ENCODE data around the gene RGS19. TPM values are rescaled to one million over a fixed set of nuclear protein-coding genes. Genes with fewer than 3 reads are reported as not detected.

The RGS19 gene
- total RNA-seq, 1 donor from 2014 or later, result 4.6 TPM

DNA sequence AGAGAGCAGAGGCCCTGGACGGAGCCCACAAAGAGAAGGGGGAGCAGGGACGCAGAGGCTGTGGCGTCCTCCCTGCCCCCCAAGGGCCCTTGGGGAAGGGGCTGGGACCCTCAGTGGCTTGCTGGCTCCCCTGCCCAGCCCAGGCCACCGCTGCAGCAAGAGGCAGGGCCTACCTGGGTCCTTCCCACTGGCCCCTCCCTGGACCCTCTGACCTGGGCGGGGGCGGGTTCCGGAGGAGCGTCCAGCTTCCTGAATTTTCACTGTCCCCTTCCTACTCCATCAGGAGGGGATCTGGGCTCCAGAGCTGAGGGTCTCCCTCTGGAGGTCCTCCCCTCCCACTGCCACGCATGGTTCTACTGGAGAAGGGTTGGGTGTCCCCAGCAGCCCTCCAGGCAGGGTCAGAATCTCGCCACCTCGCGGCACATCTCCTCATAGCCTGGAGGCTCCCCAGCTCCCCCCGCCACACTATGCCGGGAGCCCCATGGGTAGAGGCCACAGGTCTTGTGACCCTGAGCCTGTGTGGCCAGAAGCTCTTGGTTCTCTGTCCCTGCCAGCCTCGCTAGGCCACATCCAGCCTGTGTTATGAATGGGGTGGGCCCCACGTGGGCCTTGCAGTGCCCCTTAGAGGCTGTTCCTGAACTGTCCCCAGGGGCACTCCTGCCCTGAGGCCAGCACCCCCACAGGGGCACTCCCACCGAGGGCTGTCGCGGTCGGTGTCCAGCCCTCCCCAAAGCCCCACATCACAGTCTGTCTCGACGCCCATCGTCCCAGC is 28.9 kb downstream of the RGS19 start:
- no peak for DNase-seq (ENCODE audit: low spot score)
- ATAC-seq, result no peak

DNA sequence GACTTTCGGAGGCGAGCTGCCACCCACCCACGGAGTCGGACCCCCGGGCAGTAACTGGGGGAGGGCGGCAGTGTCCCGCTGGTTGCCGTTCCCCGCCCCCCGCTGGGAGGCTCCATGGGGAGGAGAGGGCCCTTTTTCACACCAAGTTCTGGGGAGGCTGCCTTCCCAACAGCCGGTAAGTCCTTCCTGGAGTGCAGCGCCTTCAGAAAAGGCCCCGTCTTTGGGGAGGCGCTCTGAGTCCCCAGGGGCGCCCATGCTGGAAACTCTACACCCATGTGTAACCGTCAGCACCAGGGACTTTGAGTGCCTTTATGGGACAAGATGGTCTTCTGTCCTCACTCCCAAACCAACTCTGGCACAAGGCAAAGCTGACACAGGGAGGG is 29.4 kb downstream of the RGS19 start:
- ATAC-seq, result no peak
- DNase-seq (ENCODE audit: low spot score), result no peak

DNA sequence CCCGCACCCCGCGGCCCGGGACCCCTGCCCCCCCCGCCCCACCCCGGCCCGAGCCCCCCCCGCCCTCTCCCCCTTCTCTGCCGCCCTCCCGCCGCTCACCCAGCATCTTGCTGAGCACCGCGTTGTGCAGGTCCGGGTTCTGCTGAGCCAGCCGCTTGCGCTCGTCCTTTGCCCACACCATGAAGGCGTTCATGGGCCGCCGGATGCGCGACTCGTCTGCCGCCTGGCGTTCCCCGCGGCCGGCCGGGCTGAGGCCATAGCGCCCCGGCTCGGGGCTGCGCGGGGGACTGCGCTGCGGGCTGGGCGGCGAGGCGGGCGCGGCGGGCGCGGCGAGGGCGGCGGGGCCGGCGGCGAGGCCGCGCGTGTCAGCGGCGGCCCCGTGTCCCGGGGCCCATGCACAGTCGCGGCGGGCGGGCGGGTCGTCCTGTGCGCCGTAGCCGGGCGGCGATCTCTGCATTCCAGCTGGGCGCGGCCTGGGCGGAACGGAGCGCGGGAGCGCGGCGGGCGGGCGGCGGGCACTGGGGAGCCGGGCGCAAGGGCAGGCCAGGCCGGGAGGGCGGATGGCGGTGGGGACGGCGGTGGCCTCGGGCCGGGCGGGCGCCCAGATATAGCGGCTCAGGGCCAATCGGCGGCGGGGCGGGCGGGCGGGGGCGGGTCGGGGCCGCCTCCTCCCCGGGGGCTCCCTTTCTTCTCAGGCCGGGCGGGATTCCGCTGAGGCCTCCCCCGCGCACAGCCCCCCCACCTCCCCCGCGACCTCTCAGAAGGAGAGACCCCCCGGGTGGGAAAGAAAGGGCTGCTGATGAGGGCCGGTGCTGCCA is 30.0 kb downstream of the RGS19 start, which contains the start of gene SOX18:
Gene SOX18, minus strand, starts transcription at position 580 of the 818 bp plus-strand sequence. Its CDS starts 123 bp downstream, at position 457.
- ATAC-seq, result peak; percentile 22
- no peak for DNase-seq (ENCODE audit: low spot score)

DNA sequence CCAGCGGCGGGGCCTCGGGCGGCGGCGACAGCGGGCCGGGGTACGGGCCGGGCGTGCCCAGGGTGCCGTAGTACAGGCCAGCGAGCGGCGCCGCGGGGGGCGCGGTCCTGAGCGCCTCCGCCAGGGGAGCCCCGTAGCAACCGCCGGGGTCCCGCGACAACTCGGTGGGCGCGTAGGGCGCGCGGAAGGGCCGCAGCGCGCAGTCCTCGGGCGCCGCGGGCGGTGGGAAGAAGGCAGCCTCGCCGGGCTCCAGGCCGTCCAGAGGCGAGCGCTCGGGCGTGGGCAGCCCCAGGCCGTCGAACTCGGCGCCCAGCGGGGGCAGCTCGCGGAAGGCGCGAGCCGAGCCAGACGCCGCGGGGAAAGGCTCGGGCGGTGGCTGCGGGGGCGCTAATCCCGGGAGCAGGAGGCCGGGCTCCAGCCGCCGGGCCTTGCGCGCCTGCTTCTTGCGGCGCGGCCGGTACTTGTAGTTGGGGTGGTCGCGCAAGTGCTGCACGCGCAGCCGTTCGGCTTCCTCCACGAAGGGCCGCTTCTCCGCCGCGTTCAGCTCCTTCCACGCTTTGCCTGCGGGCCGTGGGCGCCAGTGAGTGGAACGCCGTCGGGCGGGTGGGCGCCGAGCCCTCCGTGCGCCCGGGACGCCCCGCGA is 30.8 kb downstream of the RGS19 start:
- no peak for DNase-seq (ENCODE audit: low spot score)
- ATAC-seq, result no peak

DNA sequence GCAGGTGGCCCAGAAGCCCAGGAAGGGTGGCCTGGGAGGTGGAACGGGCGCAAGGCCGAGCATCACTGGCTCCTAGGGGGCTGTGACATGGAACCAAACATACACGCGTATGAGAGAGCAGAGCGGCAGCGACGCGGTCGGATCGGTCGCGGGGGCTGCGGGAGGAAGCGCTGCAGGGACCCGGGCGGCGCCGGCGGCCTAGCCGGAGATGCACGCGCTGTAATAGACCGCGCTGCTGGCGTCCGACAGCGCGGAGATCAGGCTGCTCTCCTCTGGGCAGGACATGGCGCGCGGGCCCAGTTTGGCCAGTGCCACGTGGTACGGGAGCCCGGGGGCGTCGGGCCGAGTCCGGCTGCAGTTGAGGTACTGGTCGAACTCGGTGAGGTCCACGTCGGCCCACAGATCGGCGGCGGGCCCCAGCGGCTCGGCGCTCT is 31.3 kb downstream of the RGS19 start:
- ATAC-seq, result no peak

DNA sequence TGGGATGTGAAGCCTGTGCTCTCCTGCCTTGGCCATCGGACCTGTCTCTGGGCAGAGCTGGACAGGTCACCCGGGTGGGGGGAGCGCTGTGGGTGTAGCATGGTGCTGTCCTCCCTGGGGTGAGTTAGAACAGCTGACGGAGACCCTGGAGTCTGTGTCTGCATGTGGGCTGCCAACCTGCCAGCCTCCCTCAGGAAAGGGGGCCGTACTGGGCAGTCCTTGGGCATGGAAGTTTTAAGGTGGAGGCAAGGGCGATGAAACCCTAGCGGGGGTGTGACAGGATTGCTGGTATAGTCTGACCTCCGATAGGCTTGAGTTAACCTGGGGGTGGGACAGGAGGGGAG is 32.3 kb downstream of the RGS19 start:
- ATAC-seq, result no peak
- no peak for DNase-seq (ENCODE audit: low spot score)

More for the DNA sequence above, 31.3 kb downstream of the RGS19 start:
- no peak for DNase-seq (ENCODE audit: low spot score)

DNA sequence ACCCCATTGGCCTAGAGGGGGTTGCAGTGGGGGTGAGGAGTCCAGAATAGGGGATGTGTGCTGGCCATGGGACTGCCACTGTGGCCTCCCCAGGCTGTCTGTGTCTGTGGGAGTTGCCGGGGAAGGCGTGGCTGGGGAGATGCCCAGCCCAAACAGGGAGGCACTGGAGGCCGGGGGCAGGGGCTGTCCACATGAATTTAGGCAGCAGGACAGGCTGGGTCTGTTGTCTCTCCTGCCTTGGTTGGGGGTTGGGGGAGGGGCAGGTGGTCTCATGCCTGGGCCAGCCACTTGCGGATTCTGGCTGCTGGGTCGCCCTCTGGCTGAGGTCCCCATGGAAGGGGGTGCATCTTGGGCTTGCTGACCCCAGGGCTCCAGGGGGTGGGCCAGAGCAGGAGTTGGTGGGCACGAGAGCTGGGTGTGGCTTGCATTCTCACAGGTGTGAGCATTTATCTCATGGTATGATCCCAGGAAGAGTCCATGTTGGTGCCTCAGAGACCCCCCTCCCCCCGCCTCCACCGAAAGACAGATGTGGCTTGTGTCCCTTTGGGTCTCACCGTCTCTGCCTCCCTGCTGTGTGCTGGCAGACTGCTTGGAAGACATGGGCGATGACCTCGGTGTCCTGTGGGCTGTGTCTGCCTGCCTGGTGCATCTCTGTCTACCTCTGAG is 33.8 kb downstream of the RGS19 start:
- no peak for DNase-seq (ENCODE audit: low spot score)
- ATAC-seq, result no peak

DNA sequence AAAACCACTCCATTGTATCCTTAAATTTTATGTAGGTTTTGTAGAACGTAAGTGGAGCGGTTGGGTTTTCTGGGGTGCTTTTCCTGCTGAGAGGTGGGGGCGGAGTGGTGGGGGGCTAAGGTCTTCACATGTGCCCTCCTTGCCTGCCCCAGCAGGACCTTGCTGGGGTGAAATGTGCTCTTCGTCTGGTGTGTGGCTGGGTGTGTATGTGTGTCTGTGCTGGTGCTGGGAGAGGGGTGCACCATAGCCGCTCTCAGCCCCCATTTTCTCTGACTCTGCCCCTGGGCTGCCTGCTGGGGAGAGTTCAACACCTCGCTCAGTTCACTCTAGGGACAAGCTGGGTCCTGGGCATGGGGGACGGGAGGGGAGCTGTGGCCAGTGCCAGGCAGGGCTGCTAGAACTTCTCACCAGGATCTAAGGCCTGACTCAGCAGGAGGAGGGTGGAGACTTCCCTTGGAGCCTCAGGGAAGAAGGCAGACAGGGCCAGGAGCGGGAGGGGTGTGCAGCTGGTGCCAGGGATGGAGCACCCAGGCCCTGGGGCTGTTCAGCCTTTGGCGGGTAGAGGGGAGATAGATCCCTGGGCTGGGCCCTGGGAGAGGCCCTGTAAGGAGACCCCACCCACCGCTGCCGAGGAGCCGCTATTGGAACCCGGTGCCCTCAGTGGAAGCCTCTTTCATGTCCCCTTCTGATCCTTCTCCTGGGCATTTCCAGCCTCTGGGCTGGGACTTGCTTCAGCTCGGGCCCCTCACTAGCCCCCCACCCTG is 34.7 kb downstream of the RGS19 start:
- ATAC-seq, result peak; percentile 37
- no peak for DNase-seq (ENCODE audit: low spot score)

DNA sequence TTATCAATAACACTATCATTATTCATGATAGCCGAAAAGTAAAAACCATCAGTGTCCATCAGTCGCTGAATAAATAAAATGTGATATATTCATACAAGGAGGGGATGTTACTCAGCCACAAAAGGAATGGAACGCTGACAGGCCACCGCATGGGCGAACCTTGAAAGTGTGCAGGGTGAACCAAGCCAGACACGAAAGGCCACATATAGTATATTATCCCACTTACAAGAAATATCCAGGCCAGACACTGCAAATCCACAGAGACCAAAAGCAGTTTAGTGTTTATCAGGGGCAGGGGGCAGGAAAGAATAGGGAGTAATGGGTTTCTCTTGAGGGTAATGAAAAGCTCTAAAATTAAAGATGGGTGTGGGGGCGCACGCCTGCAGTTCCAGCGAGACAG is 35.5 kb downstream of the RGS19 start:
- no peak for DNase-seq (ENCODE audit: low spot score)
- no peak for ATAC-seq

DNA sequence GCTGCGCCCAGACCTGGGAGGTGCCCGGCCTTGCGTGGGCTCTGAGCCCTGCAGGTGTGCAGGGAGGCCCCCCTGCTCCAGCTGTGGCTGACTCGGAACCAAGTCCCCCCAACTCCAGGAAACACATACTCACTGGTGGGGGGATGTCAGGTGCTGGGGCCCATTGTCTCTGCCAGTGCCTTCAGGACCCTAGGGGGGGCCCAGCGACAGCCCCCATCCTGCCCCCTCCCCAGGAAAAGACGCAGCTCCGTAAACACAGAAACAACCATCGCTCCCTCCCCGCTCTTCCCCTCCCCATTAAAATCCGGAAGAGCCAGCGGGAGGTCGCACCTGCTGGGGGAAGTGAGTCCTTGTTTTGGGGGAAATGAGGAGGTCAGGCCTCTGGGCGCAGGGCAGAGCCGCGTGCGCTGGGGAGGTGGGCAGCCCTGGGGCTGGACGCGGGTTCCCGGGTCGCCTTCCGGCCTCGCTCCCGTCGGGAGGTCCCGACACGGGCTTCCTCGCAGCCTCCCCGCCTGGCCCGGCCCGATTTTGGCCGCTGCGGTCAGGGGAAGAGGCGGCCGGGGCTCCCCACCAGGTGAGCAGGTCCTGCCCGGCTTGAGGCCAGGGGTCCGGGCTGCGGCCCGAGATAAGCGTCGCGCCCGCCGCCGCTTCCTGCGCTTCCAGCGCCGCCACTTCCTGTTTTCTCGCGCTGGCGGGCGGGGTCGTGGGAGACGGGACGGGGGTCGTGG is 37.1 kb downstream of the RGS19 start:
- DNase-seq (ENCODE audit: low spot score) (no peak), ATAC-seq (no peak)

DNA sequence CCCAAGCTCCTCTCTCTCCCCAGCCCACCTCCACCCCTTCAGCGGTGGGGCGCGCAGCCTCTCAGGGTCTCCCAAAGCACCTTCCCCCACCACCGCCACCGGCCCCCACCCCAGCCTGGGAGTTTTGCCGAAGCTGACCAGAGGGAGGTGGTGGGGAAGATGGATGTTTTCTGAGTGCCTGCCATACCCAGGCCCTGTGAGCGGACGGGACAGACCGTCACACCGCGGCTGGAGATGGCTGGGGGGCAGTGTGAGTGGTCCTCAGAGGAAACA is 37.6 kb downstream of the RGS19 start:
- ATAC-seq, result no peak
- DNase-seq (ENCODE audit: low spot score), result no peak

DNA sequence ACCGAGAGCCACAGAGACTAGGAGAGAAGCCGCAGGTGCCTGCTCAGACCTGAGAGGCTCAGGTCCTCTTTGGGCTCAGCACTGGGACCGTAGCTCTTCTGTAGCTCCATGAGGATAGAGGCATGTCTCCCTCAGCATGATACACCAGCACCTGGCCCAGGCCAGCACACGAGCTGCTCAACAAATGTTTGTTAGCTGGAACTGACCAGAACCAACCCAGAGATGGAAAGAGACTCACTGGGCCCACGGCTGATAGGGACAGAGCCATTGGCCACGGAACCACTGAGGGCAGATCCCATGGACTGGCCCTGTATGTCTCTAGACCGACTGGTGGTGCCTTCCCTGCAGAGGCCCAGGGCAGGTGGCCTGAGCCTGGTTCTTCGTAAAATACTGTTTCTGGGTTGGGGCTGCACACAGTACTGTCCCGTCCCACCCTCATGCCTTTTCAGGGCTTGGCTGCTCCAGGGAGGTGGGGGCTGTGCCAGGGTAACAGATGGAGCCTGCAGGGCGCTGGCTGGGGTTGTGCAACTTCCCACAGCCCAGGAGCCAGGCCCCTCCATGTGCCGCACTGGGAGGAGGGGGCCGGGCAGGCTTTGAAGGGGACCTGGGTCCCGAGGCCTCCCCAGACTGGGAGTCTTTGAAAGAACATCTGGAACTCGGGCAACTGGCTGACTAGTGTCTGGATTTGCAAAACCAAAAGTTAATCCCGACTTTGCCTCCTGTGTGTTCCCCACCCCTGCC is 38.1 kb downstream of the RGS19 start:
- no peak for DNase-seq (ENCODE audit: low spot score)
- ATAC-seq, result no peak

DNA sequence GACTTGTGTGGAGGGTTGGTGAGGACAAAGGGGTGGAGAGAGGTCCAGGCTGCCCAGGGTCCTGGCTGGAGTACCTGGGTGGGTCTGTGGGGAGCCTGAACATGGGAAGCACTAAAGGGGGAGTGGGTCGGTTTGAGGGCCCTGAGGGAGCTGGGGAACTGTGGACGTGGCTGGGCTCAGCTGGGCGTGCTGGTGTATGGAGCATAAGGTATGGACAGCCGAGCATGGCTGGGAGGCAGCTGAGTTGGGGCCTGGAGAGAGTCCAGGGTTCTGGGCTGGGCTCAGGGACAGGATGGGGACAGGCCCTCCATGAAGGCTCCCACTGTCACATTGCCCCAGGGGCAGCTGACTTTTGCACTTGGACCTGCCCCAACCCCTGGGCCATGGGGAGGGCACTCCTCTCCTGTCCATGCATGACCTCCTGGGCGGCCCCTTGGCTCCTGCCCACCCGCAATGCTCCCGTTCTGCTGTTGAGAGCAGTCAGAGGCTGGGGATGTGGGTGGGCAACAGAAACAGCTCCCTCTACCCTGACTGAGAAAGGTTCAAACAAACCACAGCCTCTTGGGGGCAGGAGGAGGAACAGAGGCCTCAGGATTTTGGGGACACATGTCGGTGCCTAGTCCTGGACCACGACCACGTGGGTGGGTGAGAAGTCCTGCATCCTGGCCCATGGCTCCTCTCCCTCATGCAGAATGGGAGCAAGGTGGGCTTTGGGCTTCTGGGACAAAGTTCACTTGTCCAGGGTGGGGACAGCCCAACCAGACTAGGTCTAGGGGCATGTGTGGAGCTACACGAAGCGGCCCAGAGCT is 38.9 kb downstream of the RGS19 start:
- no peak for ATAC-seq
- no peak for DNase-seq (ENCODE audit: low spot score)

DNA sequence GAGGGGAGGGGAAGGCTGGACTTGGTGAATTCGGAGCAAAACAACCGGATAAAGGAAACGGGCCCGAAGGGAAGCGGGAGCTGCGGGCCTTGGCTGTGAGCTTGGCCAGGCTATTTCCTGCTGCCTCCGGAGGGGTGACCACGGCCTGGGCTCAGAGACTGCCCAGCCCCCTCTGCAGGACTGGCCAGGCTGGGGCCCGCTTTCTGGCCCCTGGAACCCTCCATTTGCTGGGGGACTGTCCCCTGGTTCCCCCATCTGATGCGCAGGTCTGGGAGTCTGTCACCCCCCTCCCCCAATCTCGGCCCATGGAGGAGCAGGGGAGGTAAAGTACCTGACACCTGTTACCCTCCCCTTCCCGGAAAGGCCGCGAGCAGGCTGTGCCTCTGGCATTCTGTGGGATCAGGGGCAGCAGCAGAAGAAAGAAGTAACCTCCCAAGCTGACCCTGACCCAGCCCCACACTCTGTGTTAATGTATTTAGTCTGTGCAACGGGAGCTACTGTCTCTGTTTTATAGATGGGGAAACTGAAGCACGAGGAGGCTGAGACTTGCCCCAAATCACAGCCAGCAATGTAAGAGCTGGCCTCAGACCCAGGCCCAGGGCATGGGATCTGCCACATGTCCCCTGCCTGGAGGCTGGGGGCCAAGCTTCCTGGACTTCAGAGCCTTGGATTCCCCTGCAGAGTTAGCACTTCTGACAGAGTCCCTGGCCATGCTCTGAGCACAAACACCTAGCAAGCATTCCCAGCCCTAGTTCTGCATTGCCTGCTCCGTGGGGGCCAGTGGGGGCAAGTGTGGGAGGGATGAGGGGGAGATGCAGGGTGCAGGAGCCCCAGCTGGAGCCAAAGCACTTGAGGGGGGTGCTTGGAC is 39.8 kb downstream of the RGS19 start:
- ATAC-seq (peak; percentile 34), DNase-seq (ENCODE audit: low spot score) (no peak)

DNA sequence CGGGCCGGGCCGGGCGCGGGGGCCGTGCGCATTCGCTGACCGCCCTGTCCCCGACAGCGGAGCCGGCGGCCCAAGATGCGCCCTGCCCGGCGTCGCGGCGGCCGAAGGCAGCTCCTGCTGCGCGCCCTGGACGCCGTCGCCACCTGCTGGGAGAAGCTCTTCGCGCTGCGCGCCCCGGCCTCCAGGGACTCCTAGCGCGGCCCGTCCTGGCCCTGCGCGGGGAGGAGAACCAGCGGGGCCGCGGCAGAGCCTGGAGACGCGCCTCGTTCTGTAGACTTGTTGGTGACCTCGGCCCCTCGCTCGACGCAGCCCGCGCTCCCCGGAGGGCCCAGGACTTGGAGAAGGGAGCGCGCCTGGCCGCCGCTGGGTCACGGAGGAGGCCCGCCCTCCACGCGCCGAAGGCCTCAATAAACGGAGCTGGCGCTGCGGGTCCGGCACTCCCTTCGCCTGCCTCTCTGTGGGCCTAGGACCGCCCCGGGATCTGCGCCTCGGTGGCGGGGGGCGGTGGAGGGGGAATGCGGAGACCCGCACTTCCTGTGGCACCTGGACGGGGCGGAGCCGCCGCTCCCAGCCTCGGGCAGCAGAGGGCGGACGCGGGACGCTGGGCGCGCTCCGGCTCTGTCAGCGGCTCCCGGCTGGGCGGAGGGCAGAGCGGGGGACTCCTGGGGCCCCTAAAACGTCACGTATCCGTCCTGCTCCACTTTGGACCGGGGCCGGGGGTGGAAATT is 40.6 kb downstream of the RGS19 start:
- DNase-seq (ENCODE audit: low spot score), result peak; percentile 82
- peak; percentile 89 for ATAC-seq

DNA sequence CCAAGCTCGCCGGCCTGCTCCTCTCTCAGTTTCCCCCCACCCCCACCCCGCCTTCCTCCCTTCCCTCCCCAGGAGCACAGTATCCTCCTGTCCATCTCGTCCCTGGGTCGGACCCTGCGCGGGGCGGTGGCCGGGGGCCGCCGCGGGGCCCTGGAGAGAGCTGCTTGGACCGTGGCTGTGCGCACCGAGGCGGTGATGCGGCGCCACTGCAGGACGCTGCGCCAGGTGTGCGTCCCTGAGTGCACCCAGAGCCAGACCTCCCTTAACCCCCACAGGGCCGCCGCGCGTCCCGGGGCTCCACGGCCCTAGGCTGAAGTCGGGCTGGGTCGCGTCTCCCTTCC is 41.1 kb downstream of the RGS19 start:
- ATAC-seq, result peak; percentile 62
- DNase-seq (ENCODE audit: low spot score), result no peak

All from left lobe of liver (tissue), 2 donors.